Mesodermal cell (in vitro differentiated cells): ENCODE data around the gene SRPK3.

ENCODE experiments used
- H3K27ac ChIP-seq: 2 replicates; pipeline ENCODE4 v1.7.0; 2013; ENCODE audit warnings: mild to moderate bottlenecking, low read depth, low read length, moderate library complexity; ENCODE audit not compliant: severe bottlenecking
- H3K36me3 ChIP-seq: 2 replicates; pipeline ENCODE4 v1.7.1; 2013; ENCODE audit warnings: mild to moderate bottlenecking, low read length, moderate library complexity; ENCODE audit not compliant: control insufficient read depth, insufficient read depth
- H3K4me1 ChIP-seq: one replicate; pipeline ENCODE4 v1.7.1; 2013; ENCODE audit warnings: mild to moderate bottlenecking, low read length; ENCODE audit not compliant: insufficient read depth, control insufficient read depth, poor library complexity, severe bottlenecking
- H3K4me3 ChIP-seq: 2 replicates; pipeline ENCODE4 v1.7.0; 2013; ENCODE audit warnings: low read length, control low read depth, mild to moderate bottlenecking; ENCODE audit not compliant: insufficient read depth, poor library complexity, severe bottlenecking; ENCODE audit errors: extremely low read depth
- H3K9me3 ChIP-seq: 2 replicates; pipeline ENCODE4 v1.7.1; 2013; ENCODE audit warnings: mild to moderate bottlenecking, low read length, moderate library complexity; ENCODE audit not compliant: control insufficient read depth
- WGBS, 2 experiments: methylation state at CpG; one replicate each; pipeline ENCODE4 v1.1.5; 2013; ENCODE audit warnings: missing lambda C conversion rate in 2 of 2; ENCODE audit not compliant: insufficient coverage in 2 of 2; 5-methylcytosine and 5-hydroxymethylcytosine counted together

Gene SRPK3

DNA sequence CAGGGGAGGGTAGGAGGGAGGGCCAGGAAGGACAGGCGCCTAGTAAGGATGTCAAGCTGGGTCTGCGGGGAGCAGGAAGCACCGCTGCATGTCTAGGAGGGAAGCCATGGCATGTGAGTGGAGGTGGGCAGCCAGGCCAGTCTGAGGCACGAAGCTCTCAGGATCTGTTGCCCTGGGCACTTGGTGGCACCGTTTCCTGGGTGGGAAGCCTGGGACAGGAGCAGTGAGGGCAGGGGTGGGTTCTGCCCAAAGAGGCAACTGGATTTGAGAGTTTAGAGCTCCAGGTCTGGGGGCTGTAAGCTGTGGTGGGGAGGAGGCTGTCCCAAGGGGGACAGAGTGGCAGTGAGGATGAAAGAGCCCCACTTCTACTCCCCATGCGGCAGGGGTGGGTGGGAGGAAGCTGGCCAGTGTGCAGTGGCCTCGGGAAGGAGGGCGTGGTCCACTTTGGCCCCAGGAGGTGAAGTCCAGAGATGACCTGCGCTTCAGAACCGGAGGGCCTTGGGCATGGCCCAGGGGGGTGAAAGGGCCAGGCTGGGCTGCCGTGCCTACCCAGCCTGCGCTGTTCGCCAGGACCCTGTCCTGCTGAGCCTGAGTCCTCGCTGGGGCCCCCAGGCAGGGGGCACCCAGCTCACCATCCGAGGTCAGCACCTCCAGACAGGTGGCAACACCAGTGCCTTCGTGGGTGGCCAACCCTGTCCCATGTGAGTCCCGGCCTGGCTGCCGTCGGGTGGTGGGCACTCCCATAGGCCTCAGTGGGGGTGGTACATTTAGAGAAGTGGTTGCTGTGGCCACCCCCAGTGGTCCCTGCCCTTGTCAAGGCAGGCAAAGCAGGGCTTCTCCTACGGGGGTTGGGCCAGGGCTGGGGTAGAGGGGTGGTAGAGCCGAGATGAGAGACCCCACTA, 8.3 kb upstream of the SRPK3 start:
- no peaks in the 10 kb centered on the region for H3K9me3 ChIP-seq
- no peaks in the 10 kb centered on the region for H3K36me3 ChIP-seq
- H3K27ac ChIP-seq = no peak overlapping the region
- 82 to 100% methylated on average over 3 to 11 of the region's 21 CpGs for WGBS, 2 experiments
- H3K4me3 ChIP-seq = no peak overlapping the region
- no peaks in the 10 kb centered on the region for H3K4me1 ChIP-seq

DNA sequence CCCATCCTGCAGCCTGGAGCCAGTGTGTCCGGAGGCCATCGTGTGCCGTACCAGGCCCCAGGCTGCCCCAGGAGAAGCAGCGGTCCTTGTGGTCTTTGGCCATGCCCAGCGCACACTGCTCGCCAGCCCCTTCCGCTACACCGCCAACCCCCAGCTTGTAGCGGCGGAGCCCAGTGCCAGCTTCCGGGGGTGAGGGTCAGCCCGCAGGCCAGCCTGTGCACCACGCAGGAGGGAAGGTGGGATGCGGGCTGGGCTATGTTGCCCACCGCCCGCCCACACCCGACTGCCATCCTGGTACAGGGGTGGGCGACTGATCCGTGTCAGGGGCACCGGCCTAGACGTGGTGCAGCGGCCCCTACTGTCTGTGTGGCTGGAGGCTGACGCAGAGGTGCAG, 7.6 kb upstream of the SRPK3 start:
- H3K4me3 ChIP-seq = no peak overlapping the region
- no peak overlapping the region for H3K27ac ChIP-seq
- WGBS, 2 experiments = 92 to 95% methylated on average over 16 to 18 of the region's 23 CpGs
- H3K9me3 ChIP-seq = no peaks in the 10 kb centered on the region
- H3K36me3 ChIP-seq = no peaks in the 10 kb centered on the region
- H3K4me1 ChIP-seq = no peaks in the 10 kb centered on the region

DNA sequence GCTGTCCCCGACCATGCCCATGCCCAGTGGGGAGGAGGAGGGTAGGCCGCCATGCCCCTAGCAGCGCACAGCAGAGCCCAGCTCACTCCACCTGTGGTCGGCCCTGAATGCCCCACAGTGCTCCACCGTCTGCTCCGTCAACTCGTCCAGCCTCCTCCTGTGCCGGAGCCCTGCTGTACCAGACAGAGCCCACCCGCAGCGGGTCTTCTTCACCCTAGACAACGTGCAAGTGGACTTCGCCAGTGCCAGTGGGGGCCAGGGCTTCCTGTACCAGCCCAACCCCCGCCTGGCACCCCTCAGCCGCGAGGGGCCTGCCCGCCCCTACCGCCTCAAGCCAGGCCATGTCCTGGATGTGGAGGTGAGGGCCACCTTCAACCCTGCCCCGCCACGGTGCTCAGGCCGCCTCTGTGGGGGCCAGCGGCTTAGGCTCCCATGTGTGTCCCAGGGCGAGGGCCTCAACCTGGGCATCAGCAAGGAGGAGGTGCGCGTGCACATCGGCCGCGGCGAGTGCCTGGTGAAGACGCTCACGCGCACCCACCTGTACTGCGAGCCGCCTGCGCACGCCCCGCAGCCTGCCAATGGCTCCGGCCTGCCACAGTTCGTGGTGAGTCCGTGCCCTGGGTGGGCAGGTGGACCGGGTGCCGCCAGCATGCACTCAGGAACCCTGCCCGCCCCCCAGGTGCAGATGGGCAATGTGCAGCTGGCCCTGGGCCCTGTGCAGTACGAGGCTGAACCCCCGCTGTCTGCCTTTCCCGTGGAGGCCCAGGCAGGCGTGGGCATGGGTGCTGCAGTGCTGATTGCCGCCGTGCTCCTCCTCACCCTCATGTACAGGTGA, 6.9 kb upstream of the SRPK3 start:
- Histone ChIP-seq H3K27ac (no peak overlapping the region), H3K36me3 (no peaks in the 10 kb centered on the region), H3K4me3 (no peak overlapping the region), H3K9me3 (no peaks in the 10 kb centered on the region), H3K4me1 (no peaks in the 10 kb centered on the region)
- WGBS, 2 experiments = 91 to 95% methylated on average over 28 to 29 of the region's 48 CpGs

DNA sequence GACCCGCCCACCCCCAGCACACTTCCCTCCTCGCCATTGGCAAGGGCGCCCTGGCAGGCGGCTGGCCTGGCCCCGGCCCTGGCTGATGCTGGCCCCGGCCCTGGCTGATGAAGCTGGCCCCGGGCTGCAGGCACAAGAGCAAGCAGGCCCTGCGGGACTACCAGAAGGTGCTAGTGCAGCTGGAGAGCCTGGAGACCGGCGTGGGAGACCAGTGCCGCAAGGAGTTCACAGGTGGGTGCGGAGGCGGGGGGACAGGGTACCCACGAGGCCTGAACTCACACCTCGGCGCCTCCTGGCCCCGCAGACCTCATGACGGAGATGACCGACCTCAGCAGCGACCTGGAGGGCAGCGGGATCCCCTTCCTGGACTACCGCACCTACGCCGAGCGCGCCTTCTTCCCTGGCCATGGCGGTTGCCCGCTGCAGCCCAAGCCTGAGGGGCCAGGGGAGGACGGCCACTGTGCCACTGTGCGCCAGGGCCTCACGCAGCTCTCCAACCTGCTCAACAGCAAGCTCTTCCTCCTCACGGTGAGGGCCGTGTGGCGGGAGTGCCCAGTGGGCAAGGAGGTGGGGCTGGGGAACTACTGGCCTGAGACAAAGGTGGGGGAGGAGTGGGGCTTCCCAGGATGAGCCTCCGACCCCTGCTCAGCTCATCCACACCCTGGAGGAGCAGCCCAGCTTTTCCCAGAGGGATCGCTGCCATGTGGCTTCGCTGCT, 6.1 kb upstream of the SRPK3 start:
- H3K4me3 ChIP-seq = no peak overlapping the region
- no peak overlapping the region for H3K27ac ChIP-seq
- H3K4me1 ChIP-seq = no peaks in the 10 kb centered on the region
- no peaks in the 10 kb centered on the region for H3K9me3 ChIP-seq
- no peaks in the 10 kb centered on the region for H3K36me3 ChIP-seq
- WGBS, 2 experiments = 94 to 97% methylated on average over 17 to 23 of the region's 37 CpGs

DNA sequence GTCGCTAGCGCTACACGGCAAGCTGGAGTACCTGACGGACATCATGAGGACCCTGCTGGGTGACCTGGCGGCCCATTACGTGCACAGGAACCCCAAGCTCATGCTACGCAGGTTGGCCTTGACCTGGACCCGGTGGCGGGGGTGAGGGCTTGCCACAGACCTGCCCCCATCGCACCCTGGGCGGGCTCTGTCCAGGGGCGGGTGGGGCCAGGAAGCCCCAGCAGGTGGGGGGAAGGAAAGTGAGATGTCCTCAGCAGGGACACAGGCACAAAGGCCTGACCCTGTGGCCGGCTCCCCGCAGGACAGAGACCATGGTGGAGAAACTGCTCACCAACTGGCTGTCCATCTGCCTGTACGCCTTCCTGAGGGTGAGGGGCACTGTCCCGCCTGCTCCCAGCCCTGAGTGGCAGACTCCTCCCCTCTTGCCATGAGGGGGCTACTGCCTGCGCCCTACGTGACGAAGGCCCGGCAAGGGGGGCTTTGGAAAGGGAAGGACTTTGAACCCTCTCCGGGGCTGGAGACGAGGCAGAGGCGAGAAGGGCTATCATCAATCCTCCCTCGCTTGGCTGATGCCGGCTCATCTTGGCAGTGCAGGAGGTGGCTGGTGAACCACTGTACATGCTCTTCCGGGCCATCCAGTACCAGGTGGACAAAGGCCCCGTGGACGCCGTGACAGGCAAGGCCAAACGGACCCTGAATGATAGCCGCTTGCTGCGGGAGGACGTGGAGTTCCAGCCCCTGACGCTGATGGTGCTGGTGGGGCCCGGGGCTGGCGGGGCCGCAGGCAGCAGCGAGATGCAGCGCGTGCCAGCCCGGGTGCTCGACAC, 5.3 kb upstream of the SRPK3 start:
- no peaks in the 10 kb centered on the region for H3K4me1 ChIP-seq
- no peak overlapping the region for H3K27ac ChIP-seq
- no peak overlapping the region for H3K4me3 ChIP-seq
- no peaks in the 10 kb centered on the region for H3K36me3 ChIP-seq
- no peaks in the 10 kb centered on the region for H3K9me3 ChIP-seq
- 94 to 95% methylated on average over 21 to 26 of the region's 42 CpGs for WGBS, 2 experiments

DNA sequence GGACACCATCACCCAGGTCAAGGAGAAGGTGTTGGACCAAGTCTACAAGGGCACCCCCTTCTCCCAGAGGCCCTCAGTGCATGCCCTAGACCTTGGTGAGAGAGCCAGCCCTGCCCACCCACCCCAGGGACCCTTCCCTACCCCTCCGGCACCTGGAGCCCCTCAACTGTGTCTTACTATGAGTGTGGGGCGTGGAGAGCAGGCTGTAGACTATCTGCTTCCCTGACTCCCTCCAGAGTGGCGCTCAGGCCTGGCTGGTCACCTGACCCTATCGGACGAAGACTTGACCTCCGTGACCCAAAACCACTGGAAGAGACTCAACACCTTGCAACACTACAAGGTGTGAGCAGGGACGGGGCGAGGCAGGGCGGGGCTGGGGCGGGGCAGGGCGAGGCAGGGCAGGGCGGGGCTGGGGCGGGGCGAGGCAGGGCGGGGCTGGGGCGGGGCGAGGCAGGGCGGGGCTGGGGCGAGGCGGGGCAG, 4.7 kb upstream of the SRPK3 start:
- Histone ChIP-seq H3K27ac (no peak overlapping the region), H3K9me3 (no peaks in the 10 kb centered on the region), H3K4me1 (no peaks in the 10 kb centered on the region), H3K4me3 (no peak overlapping the region), H3K36me3 (no peaks in the 10 kb centered on the region)
- WGBS, 2 experiments = 100% methylated on average over 1 of the region's 20 CpGs; no CpG with 5 or more reads in 1 of the 2 experiments

DNA sequence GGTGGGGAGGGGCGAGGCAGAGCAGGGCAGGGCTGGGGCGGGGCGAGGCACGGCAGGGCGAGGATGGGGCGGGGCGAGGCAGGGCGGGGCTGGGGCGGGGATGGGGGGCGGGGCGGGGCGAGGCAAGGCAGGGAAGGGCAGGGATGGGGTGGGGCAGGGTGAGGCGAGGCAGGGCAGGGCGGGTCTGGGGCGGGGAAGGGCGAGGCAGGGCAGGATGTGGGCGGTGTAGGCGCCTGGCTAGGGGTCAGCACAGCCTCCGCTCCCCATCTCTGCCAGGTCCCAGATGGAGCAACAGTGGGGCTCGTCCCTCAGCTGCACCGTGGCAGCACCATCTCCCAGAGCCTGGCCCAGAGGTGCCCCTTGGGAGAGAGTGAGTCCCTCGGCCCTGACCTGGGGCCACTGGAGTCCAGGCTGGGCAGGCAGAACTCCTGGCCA, 4.2 kb upstream of the SRPK3 start:
- Histone ChIP-seq H3K4me1 (no peaks in the 10 kb centered on the region), H3K27ac (no peak overlapping the region), H3K9me3 (no peaks in the 10 kb centered on the region), H3K36me3 (no peaks in the 10 kb centered on the region), H3K4me3 (no peak overlapping the region)
- WGBS, 2 experiments = 100% methylated on average over 3 of the region's 22 CpGs

DNA sequence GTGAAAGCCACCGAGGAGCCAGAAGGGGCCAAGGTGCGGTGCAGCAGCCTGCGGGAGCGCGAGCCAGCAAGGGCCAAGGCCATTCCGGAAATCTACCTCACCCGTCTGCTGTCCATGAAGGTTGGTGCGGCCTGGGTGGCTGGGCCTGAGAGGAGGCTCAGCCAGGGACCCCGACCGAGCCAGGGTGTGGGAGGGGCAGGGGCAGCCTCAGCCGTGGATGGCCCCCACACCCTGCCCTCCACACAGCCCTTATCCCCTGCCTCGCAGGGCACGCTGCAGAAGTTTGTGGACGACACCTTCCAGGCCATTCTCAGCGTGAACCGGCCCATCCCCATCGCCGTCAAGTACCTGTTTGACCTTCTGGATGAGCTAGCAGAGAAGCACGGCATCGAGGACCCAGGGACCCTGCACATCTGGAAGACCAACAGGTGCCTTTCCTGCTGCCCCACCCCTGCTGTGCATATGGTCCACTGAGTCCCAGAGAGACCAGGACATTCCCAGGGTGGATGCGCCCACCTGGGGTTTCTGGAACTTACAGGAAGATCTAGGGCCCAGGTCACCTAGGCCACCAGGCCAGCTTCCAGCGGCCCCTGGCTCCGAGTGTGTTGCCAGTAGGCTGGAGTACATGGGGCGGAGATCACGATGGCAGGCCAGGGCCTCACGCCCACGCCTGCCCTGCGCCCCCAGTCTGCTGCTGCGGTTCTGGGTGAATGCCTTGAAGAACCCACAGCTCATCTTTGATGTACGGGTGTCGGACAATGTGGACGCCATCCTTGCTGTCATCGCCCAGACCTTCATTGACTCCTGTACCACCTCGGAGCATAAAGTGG, 3.4 kb upstream of the SRPK3 start:
- H3K4me3 ChIP-seq = no peak overlapping the region
- 95 to 96% methylated on average over 8 to 19 of the region's 34 CpGs for WGBS, 2 experiments
- no peaks in the 10 kb centered on the region for H3K9me3 ChIP-seq
- no peaks in the 10 kb centered on the region for H3K36me3 ChIP-seq
- H3K27ac ChIP-seq = no peak overlapping the region
- H3K4me1 ChIP-seq = no peaks in the 10 kb centered on the region

DNA sequence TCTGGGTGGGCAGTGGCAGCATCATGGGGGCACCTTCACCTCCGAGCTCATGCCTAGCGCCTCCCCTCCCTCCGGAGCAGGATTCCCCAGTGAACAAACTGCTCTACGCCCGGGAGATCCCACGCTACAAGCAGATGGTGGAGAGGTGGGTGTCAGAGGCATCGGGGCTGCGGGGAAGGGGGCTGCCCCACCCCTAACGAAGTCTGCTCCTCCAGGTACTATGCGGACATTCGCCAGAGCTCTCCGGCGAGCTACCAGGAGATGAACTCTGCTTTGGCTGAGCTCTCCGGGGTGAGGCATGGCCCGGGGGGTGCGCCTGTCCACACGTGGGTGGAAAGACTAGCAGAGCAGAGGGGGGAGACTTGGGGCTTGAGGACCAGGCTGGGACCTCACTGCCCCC, 2.7 kb upstream of the SRPK3 start:
- WGBS, 2 experiments = 80 to 91% methylated on average over 1 to 6 of the region's 17 CpGs
- H3K9me3 ChIP-seq = no peaks in the 10 kb centered on the region
- no peak overlapping the region for H3K4me3 ChIP-seq
- no peaks in the 10 kb centered on the region for H3K4me1 ChIP-seq
- H3K27ac ChIP-seq = no peak overlapping the region
- H3K36me3 ChIP-seq = no peaks in the 10 kb centered on the region
